SIG-M5 (cell line): ENCODE results near the gene FGF14.

Source experiments
- DNase-seq: peaks from one replicate; lab custom pipeline; 2025; lab: John Stamatoyannopoulos, UW

Gene FGF14

DNA sequence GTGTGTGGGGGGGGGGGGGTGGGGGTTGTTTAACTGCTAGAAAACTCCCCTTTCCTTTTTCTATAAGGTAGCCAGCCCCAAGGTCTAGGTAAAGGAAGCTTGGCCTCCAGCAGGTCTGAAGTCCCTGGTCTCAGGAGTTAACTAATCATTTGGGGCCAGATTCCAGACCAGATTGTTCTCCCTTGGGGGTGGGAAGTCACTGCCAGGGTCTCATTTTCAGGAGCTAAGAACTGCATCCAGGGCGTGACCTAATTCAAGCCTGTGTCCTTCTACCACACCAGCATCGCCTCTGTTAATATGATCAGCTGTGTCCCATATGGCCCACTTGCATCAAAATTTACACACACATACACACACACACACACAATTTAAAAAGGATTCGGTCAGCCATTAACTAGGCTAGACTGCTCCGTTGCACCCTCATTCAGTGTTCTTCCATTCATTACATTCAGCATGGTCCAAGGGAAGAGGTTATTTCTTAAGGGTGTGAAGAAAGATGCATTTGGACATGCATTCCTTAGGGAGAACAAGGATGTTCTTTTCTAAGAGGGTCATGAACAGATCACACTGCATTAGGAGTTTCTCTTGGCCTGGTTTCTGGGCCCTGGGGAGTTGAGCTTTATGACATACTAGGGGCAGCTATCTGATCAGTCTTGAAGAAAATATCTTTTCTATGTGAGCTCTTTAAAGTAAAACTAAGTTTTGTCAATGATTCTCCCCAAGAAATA lies 91.0 kb downstream of the FGF14 start:
- no peak for DNase-seq

- no peak for DNase-seq
These were observed 92.7 kb downstream of the FGF14 start for GRCh38 chr13:102309110-102309509.

- DNase-seq, result no peak
These were observed 99.3 kb downstream of the FGF14 start for GRCh38 chr13:102302534-102302933.

- no peak for DNase-seq
These were observed 101.5 kb downstream of the FGF14 start for GRCh38 chr13:102300379-102300778.

DNA sequence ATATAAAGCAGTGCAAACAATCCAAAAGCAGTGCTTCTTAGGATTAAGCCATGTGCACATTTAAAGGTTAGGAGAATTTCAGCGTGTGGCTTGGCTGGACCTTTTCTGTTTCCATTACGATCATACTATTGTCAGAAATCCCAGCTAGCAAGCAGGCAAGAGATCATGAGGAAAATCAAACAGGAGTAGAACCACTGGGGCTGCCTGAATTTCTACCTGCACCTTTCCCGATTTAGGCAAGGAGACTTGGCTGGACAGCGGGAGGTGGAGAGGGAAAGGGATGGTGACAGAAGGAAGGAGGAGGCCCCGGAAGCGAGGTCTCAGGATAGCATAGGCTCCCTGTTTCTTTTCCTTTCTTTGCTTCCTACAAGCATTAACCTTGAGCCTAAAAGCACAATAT lies 102.5 kb downstream of the FGF14 start:
- DNase-seq, result no peak

DNA sequence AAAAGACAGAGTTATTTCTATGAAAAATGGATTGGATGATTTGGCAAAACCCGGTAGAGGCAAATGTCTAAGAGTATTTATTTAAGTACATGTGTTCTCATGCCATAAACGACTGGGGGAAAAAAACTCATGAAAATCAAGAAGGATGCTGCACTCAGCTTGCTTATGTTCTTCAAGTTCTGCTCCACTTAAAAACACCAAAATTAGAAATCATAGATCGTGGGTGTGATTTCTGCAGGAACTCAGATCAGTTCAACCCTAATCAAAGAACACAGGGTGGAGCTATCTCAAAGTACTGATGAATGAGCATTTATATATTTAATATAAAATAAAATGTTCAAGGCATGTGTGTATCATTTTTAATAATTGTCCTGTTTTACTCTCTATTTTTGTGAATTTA lies 103.8 kb downstream of the FGF14 start:
- no peak for DNase-seq

GRCh38 chr13:102295316-102296048 lies 106.4 kb downstream of the FGF14 start:
- DNase-seq, result no peak

DNA sequence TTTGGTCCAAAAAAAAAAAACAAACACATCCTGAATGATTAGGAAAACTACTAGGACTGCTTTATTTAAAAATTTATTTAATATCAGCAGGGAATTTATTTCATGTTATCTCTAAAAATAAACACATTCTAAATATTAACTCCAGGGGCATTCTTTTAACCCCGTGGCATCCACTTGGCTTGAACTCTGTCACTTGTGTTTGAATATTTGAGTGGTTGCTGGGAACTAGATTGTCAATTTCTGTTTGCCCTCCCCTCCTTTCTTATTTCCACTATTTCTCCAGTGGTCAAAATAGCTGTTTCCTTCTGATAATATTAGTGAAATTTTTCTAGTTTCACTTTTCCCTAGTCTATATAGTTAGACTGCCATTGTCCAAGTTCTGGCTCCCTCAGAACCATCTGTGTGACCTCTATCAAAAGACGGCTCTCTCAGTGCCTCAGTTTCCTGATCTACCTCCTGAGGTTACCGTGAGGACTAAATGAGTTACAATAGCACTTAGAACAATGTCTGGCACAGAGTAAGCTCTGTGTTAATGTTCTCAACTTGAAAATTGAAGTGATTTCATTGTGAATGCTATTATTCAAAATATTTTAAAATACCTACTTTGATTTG lies 107.3 kb downstream of the FGF14 start:
- DNase-seq, result no peak

- no peak for DNase-seq
These were observed 108.1 kb downstream of the FGF14 start for GRCh38 chr13:102293723-102294122.

DNA sequence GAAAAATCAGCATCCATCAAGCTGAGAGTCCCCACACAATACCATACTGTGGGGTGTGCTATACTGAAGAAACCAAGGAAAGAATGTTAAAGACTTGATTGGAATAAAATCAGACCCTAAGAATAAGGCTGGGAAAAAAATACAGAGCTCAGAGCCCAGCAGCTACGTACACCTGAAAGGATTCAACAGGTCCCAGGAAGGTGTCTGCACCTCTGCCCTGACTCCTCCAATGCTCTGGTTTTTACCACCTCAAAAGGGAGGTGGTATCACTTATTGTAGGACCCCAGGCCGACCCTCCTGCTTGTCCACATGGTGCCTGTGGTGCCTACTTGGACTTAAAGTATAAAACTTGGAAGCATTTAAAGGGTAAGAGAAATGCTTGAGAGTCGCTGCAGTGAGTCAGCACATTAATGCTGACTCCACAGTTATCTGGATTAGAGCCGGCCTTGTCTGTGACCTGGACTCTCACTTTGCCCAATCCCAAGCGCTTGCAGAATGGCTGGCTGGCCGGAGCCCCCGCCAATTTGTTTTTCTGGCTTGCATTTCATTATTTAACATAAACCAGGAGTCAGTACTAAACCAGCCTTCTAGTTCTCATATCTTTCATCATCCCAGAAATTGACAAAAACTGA lies 110.1 kb downstream of the FGF14 start:
- no peak for DNase-seq

DNA sequence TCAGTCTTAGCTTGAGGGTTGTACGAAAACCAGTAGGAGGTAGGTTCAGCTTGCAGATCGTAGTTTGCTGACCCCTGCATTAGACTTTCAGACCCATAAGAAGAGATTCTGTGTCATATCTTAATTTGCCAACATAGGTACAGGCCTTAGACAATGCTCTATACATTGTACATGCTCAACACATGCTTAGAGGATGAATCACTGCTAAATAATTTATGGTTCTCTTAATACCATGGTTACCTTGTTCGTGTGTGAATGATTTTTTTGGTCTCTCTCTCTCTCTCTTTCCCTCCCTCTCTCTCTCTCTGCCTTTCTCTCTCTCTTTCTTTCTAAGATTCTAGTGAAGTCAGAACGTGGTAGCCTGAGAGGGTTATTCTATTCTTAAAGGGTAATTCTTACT lies 112.2 kb downstream of the FGF14 start:
- no peak for DNase-seq

GRCh38 chr13:102286326-102286725 lies 115.5 kb downstream of the FGF14 start:
- no peak for DNase-seq

DNA sequence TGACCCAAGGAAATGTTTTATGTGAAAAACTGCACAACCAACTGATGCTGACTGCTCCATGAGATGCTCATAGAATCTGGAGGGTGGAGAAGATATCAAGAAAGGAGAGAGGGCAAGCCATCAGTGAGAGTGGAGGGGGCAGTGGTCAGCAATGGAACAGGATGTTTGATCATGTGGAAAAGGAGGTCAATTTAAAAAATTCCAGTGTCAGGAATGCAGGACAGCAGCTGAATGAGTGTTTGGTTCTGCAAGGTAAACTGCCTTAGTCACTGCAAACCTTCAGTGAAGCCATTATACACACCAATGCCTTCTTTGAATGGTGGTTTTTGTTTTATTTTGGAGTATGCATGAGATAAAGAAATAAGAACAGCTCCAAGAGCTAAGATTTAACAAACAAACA lies 121.5 kb downstream of the FGF14 start:
- no peak for DNase-seq

DNA sequence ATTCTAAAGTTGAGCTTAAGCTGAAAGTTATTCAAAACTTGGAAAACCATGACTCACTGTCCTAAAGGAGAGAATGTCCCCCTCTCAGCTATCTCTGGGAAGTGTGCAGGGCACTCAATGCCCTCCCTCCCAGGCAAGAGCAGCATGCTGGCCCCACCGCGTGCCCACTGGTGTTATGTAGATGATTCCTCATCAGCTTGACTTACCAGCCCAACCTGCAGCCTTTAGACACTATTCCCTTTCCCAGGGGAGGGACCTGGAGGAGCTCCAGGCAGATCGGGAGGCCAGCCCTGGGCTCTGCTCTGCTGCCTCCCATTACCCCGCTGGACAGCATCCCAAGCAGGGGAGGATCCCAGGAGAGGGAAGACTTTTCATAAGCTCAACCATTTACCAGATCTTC lies 124.6 kb downstream of the FGF14 start:
- DNase-seq, result no peak

- no peak for DNase-seq
These were observed 125.4 kb downstream of the FGF14 start for GRCh38 chr13:102276404-102276803.

DNA sequence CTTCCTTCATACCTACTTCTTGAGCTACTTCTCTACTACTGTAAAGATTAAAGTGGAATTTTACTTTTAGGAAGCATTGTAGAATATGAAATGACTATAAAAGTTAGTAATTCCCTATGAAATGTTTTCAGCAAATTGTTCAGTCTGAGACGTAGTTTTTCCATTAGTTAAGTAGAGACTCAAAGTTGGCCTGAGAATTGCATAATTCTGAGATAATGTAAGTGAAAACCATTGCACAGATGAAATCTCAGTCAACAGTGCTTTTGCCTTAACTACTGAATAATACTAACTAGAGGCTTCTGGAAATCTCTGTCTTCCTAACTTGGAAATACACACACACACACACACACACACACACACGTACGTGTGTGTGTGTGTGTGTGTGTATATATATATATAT lies 125.9 kb downstream of the FGF14 start:
- no peak for DNase-seq

- DNase-seq, result no peak
These were observed 128.7 kb downstream of the FGF14 start for GRCh38 chr13:102273111-102273510.

- no peak for DNase-seq
These were observed 134.7 kb downstream of the FGF14 start for GRCh38 chr13:102267191-102267590.

- no peak for DNase-seq
These were observed 140.0 kb downstream of the FGF14 start for GRCh38 chr13:102261809-102262208.

DNA sequence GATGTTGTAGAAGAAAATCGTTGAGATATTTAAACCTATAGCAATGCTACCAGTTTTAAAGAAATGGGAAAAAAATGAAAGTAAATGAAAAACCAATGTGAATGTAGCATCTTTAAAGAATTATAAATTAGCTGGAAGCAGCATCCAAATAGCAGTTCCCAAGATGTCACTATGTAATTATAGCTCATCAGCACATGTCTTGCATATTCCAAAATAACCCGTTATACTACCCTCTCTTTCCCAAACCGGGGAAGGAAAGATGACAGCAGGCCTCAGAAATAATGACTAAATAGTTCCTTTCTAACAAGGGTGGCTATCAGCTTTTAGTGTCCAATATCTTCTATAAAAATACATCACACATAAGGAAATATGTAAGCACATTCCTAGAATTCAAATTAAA lies 140.5 kb downstream of the FGF14 start:
- DNase-seq, result no peak

DNA sequence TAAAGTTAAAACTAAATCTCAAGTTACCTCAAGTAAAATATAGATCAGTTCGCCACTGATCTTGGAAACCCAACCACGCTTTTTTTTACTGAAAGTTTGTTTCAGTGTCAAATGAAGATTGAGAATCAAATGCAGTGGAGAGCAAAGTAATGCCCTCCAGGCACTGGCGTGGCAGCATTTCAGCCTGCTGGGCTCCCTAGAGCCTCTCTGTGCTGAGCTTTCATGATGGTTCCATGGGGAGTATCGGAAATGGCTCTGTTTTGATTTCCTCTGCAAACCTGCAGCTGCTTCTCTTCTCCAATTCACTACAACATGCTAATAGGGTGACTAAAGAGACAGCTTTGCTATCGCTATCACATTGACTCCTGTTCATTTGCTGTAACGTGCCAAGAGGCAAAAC lies 141.6 kb downstream of the FGF14 start:
- no peak for DNase-seq

DNA sequence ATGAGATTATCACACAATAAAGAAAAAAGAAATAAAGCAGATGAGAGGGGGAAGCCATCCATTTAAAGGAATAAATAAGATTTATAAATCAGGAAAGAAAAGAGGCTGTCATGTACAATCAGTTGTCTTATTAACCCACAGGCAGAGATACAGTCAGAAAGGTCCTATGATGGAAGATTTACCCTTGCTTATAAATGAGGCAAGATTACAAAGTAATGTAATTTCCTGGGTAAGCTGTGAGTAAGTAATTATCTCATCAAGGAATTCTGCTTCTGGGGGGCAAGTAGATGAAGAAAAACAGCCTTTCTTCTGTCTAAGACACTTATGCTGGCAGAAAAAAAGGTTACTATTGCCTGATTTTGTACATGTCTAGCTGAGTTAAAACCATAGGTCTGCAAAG lies 146.4 kb downstream of the FGF14 start:
- no peak for DNase-seq

DNA sequence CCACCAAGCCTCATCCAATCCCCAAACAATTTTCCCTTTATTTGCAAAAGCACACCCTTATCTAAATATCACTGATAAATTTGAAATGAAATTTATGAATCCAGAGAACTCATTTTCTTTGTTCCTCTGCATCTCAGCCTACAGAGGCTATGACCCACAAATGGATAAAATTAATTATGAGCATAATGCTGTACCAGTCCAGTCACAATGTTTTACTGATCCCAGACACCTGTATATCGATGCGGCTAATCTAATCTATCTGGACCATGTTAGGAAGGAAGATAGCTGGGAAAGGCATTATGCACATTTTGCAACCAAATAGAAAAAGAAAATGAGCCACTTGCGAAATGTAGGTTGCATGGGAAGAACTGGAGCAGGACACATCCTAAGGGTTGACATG lies 150.0 kb downstream of the FGF14 start:
- no peak for DNase-seq
